ENCODE results near the gene PRKCA.

DNA sequence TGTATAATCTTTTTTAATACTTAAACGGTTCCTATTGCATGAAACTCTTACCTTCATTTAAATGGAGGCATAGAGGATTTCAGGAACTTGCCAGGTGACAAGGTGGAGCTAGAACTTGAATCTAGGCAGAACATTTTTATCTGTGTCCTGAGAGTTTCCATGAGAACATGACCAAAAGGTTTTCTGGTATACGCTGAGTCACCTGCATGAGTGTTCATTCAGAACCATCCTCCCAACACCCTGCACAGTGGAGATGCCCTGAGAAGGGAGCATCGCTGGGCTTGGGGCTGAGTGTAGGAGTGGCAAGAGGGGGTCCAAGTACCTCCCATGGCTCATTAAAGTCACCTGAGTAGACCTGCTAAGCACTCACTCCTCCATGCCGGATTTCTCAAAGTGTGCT is 362.8 kb downstream of the PRKCA start:
- no peak for TF ChIP-seq CTCF (IDR thresholded peaks at IDR 0.05; ENCODE audit: extremely low read depth in 1 of 2, insufficient read depth in 1 of 2, low read depth in 1 of 2, low read length in 2 of 2)
- TF ChIP-seq MYC (IDR thresholded peaks at IDR 0.05; ENCODE audit: low read depth, low read length): no peak
- no peak for TF ChIP-seq MAX (IDR thresholded peaks at IDR 0.05; ENCODE audit: insufficient read depth, insufficient read length)
- TF ChIP-seq EZH2 (IDR thresholded peaks at IDR 0.05; ENCODE audit: borderline replicate concordance, low read depth, low read length, severe bottlenecking): no peak
- no peak for TF ChIP-seq POLR2AphosphoS5 (IDR thresholded peaks at IDR 0.05; ENCODE audit: insufficient read depth, low read depth, low read length)
- TF ChIP-seq POLR2A (IDR thresholded peaks at IDR 0.05; ENCODE audit: low read depth, low read length): no peak
- TF ChIP-seq GATA2 (IDR thresholded peaks at IDR 0.05; ENCODE audit: insufficient read depth, insufficient read length, low read depth, low read length): no peak

Data from endothelial cell of umbilical vein (primary cell).